ENCODE data around the gene EIF3L.

The EIF3L gene

DNA sequence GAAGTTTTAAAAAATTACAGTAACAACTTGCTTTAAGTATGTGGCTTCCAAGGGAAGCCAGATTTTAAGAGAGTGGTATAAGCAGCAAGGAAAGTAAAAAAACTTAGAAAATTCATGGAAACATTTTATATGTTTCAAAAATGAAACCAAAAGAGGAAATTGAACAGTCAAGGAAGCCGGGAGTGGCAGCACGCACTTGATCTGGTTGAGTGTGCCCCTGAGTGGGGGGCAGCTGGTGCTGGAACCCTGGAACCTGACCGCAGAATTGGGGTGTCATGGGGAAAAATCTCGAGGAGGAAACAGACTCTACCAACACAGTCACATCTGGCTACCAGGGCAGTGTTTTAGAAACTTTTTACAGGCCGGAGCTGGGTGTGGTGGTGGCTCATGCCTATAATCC lies 70.9 kb downstream of the EIF3L start:
- Histone ChIP-seq H3K9me3 (ENCODE audit: insufficient read depth, low read length) (no peaks in the 10 kb centered on the region), H3K36me3 (ENCODE audit: insufficient read depth, insufficient read length, low read length) (peaks cover 69% of the 10 kb centered on the region), H3K4me3 (ENCODE audit: insufficient read length, low read depth) (no peak overlapping the region), H3K9ac (ENCODE audit: insufficient read length, low read depth) (no peak overlapping the region), H3K4me1 (ENCODE audit: insufficient read depth, insufficient read length) (peaks cover 6% of the 10 kb centered on the region), H3K27me3 (ENCODE audit: insufficient read depth, insufficient read length) (no peaks in the 10 kb centered on the region)
- no peak for TF ChIP-seq ZNF274 (IDR thresholded peaks at IDR 0.05; ENCODE audit: low read depth, low read length)
- no peak for TF ChIP-seq YY1 (IDR thresholded peaks at IDR 0.05; ENCODE audit: insufficient read depth, insufficient read length)
- no peak for TF ChIP-seq SUZ12 (IDR thresholded peaks at IDR 0.05; ENCODE audit: extremely low read depth, insufficient read depth, insufficient read length)
- no peak for DNase-seq (ENCODE audit: low read depth, low spot score)

DNA sequence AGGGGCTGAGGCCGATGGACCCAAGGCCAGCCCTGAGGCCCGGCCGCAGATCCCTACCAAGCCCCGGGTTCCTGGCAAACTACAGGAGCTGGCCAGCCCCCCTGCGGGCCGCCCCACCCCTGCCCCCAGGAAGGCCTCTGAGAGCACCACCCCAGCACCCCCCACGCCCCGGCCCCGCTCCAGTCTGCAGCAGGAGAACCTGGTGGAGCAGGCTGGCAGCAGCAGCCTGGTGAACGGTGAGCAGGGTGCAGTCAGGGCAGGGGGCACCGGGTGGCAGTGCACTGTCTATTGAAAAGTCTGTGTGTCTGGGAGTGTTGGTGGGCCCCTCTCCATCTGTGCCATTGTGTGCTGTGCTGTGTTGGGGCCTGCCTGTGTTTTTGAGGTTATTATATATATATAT lies 73.0 kb downstream of the EIF3L start:
- H3K4me3 ChIP-seq (ENCODE audit: insufficient read length, low read depth): no peak overlapping the region
- peaks cover 71% of the 10 kb centered on the region for H3K36me3 ChIP-seq (ENCODE audit: insufficient read depth, insufficient read length, low read length)
- peaks cover 6% of the 10 kb centered on the region for H3K4me1 ChIP-seq (ENCODE audit: insufficient read depth, insufficient read length)
- H3K27me3 ChIP-seq (ENCODE audit: insufficient read depth, insufficient read length): no peaks in the 10 kb centered on the region
- no peak for DNase-seq (ENCODE audit: low read depth, low spot score)
- H3K9me3 ChIP-seq (ENCODE audit: insufficient read depth, low read length): no peaks in the 10 kb centered on the region
- no peak overlapping the region for H3K9ac ChIP-seq (ENCODE audit: insufficient read length, low read depth)
- no peak for TF ChIP-seq SUZ12 (IDR thresholded peaks at IDR 0.05; ENCODE audit: extremely low read depth, insufficient read depth, insufficient read length)

DNA sequence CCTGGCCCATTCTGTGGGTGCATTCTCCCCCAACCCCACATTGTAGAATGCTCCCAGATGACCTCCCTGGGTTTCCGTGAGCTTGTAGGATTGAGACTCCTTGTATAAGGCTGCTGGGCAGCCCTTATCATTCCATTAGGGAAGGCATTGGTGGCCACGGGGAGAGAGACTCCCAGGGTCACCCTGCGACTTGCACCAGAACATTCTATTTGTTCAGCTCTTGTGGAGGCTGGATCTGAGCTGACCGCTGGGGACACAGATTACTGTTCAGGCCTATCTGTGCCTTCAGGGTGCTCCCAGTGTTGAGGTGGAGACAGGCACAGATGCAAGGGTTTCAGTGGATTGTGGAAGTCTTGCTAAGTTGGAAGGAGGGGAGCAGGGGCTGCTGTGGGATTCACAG lies 74.7 kb downstream of the EIF3L start:
- DNase-seq (ENCODE audit: low read depth, low spot score): no peak
- Histone ChIP-seq H3K4me1 (ENCODE audit: insufficient read depth, insufficient read length) (peaks cover 6% of the 10 kb centered on the region), H3K9me3 (ENCODE audit: insufficient read depth, low read length) (no peaks in the 10 kb centered on the region), H3K27me3 (ENCODE audit: insufficient read depth, insufficient read length) (no peaks in the 10 kb centered on the region), H3K4me3 (ENCODE audit: insufficient read length, low read depth) (no peak overlapping the region), H3K36me3 (ENCODE audit: insufficient read depth, insufficient read length, low read length) (peaks cover 64% of the 10 kb centered on the region), H3K9ac (ENCODE audit: insufficient read length, low read depth) (no peak overlapping the region)
- TF ChIP-seq ZNF274 (IDR thresholded peaks at IDR 0.05; ENCODE audit: low read depth, low read length) (no peak), YY1 (IDR thresholded peaks at IDR 0.05; ENCODE audit: insufficient read depth, insufficient read length) (no peak), SUZ12 (IDR thresholded peaks at IDR 0.05; ENCODE audit: extremely low read depth, insufficient read depth, insufficient read length) (no peak)

DNA sequence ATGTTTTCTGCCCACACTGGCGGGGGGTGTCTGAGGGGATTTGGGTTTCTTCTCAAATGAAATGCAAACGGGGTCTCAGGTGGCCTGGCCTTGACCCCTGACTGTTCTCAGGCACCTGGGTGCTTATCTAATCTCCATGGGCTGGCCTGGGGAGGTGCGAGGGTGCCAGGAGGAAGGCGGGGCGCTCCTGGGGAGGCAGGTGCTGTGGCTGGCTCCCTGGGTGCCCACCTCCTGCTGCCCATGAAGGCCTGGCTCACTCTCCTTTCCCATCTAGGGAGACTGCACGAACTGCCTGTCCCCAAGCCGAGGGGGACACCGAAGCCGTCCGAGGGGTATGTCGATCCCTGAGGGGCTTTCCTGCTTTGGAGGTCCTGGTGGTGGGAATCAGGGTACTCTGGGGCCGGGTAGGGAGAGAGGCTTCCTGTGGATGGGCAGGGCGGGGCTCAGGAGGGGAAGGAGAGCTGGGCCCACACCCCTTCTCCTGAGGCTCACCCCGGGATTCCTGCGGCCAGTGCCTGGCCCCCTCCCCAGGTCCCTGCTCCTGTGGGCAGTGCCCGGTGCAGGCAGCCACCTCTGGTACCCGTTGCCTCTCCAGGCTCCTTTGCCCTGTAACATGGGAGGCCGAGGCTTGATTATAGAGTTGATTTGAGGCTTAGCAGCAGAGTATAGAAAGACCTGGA lies 75.3 kb downstream of the EIF3L start:
- no peaks in the 10 kb centered on the region for H3K9me3 ChIP-seq (ENCODE audit: insufficient read depth, low read length)
- no peak for DNase-seq (ENCODE audit: low read depth, low spot score)
- no peaks in the 10 kb centered on the region for H3K27me3 ChIP-seq (ENCODE audit: insufficient read depth, insufficient read length)
- H3K9ac ChIP-seq (ENCODE audit: insufficient read length, low read depth): no peak overlapping the region
- TF ChIP-seq YY1 (IDR thresholded peaks at IDR 0.05; ENCODE audit: insufficient read depth, insufficient read length) (no peak), SUZ12 (IDR thresholded peaks at IDR 0.05; ENCODE audit: extremely low read depth, insufficient read depth, insufficient read length) (no peak)
- peaks cover 65% of the 10 kb centered on the region for H3K36me3 ChIP-seq (ENCODE audit: insufficient read depth, insufficient read length, low read length)
- H3K4me1 ChIP-seq (ENCODE audit: insufficient read depth, insufficient read length): peaks cover 6% of the 10 kb centered on the region
- no peak overlapping the region for H3K4me3 ChIP-seq (ENCODE audit: insufficient read length, low read depth)

DNA sequence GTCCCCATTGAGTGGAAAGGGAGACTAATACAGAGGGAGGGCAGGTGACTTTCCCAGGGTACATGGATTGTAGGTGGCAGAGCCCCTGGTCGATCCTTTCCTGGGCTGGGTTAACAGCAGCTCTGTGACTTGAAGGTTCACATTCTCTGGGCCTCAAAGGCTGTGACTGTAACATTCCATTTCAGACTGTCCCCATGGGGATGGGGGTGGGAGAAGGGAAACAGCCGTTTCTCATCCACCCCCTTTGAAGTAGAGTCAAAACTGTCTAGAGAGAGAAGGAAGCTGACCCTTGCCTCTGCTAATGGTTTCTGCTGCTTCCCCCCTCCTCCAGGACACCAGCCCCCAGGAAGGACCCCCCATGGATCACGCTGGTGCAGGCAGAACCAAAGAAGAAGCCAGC lies 76.1 kb downstream of the EIF3L start:
- peaks cover 69% of the 10 kb centered on the region for H3K36me3 ChIP-seq (ENCODE audit: insufficient read depth, insufficient read length, low read length)

DNA sequence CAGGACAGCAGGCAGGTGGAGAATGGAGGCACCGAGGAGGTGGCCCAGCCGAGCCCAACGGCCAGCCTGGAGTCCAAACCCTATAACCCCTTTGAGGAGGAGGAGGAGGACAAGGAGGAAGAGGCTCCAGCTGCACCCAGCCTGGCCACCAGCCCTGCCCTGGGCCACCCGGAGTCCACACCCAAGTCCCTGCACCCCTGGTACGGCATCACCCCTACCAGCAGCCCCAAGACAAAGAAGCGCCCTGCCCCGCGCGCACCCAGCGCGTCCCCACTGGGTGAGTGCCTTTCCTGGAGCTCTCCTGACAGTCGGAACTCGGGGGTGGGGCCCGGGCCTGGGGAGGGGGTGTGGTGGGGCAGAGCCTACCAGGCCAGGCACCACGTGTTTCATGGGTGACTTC lies 76.5 kb downstream of the EIF3L start:
- H3K4me3 ChIP-seq (ENCODE audit: insufficient read length, low read depth): no peak overlapping the region
- peaks cover 8% of the 10 kb centered on the region for H3K4me1 ChIP-seq (ENCODE audit: insufficient read depth, insufficient read length)
- TF ChIP-seq ZNF274 (IDR thresholded peaks at IDR 0.05; ENCODE audit: low read depth, low read length) (no peak), SUZ12 (IDR thresholded peaks at IDR 0.05; ENCODE audit: extremely low read depth, insufficient read depth, insufficient read length) (no peak), YY1 (IDR thresholded peaks at IDR 0.05; ENCODE audit: insufficient read depth, insufficient read length) (no peak)
- no peak overlapping the region for H3K9ac ChIP-seq (ENCODE audit: insufficient read length, low read depth)
- H3K36me3 ChIP-seq (ENCODE audit: insufficient read depth, insufficient read length, low read length): peaks cover 73% of the 10 kb centered on the region
- no peaks in the 10 kb centered on the region for H3K27me3 ChIP-seq (ENCODE audit: insufficient read depth, insufficient read length)
- no peaks in the 10 kb centered on the region for H3K9me3 ChIP-seq (ENCODE audit: insufficient read depth, low read length)
- no peak for DNase-seq (ENCODE audit: low read depth, low spot score)

More for the DNA sequence above, 76.1 kb downstream of the EIF3L start:
- H3K9ac ChIP-seq (ENCODE audit: insufficient read length, low read depth): no peak overlapping the region
- H3K27me3 ChIP-seq (ENCODE audit: insufficient read depth, insufficient read length): no peaks in the 10 kb centered on the region
- no peaks in the 10 kb centered on the region for H3K9me3 ChIP-seq (ENCODE audit: insufficient read depth, low read length)
- no peak for DNase-seq (ENCODE audit: low read depth, low spot score)
- H3K4me1 ChIP-seq (ENCODE audit: insufficient read depth, insufficient read length): peaks cover 8% of the 10 kb centered on the region
- no peak for TF ChIP-seq SUZ12 (IDR thresholded peaks at IDR 0.05; ENCODE audit: extremely low read depth, insufficient read depth, insufficient read length)
- TF ChIP-seq ZNF274 (IDR thresholded peaks at IDR 0.05; ENCODE audit: low read depth, low read length): no peak
- no peak for TF ChIP-seq YY1 (IDR thresholded peaks at IDR 0.05; ENCODE audit: insufficient read depth, insufficient read length)
- H3K4me3 ChIP-seq (ENCODE audit: insufficient read length, low read depth): no peak overlapping the region

DNA sequence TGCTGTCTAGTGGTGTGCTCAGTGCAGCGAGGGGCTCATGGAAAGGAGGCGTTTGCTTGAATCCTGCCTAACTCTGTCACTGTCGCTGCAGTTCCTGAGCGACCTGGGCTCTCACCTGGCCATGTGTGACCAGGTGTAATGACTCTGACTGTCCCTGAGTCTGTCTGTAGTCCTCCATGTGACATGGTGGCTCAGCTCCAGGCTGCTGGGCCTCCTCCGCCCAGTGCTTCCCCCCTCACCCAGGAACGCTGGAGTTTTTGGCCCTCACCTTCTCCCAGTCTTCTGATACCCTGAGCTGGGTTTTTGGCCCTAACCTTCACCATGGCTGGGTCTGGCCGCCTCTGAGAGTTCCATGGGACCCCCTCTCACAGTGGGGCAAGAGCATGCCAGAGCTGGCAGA lies 77.1 kb downstream of the EIF3L start:
- H3K27me3 ChIP-seq (ENCODE audit: insufficient read depth, insufficient read length): no peaks in the 10 kb centered on the region
- peaks cover 8% of the 10 kb centered on the region for H3K4me1 ChIP-seq (ENCODE audit: insufficient read depth, insufficient read length)
- peaks cover 76% of the 10 kb centered on the region for H3K36me3 ChIP-seq (ENCODE audit: insufficient read depth, insufficient read length, low read length)
- no peak overlapping the region for H3K9ac ChIP-seq (ENCODE audit: insufficient read length, low read depth)
- H3K9me3 ChIP-seq (ENCODE audit: insufficient read depth, low read length): no peaks in the 10 kb centered on the region
- TF ChIP-seq SUZ12 (IDR thresholded peaks at IDR 0.05; ENCODE audit: extremely low read depth, insufficient read depth, insufficient read length) (no peak), ZNF274 (IDR thresholded peaks at IDR 0.05; ENCODE audit: low read depth, low read length) (no peak), YY1 (IDR thresholded peaks at IDR 0.05; ENCODE audit: insufficient read depth, insufficient read length) (no peak)
- DNase-seq (ENCODE audit: low read depth, low spot score): no peak
- H3K4me3 ChIP-seq (ENCODE audit: insufficient read length, low read depth): no peak overlapping the region

Measured in NT2/D1 (cell line).